GM19372 (cell line): Measurements from ENCODE around the gene NOC4L.
"Not testable (repeated sequence)": the region's sequence is repeated elsewhere in the genome, so short reads cannot be mapped to it uniquely, and the experiment has no call there.

Experiments
- ATAC-seq: cut with Tn5 transposase; IDR thresholded peaks from one replicate; pipeline ENCODE4 v1.9.1; 2021; ENCODE audit warnings: mild to moderate bottlenecking, low read depth, moderate library complexity; ENCODE audit not compliant: unreplicated experiment

NOC4L gene

GRCh38 chr12:132191715-132192553 is 47.7 kb downstream of the NOC4L start:
- no peak for ATAC-seq

GRCh38 chr12:132194056-132194455 is 49.8 kb downstream of the NOC4L start:
- ATAC-seq, result no peak

- ATAC-seq, result no peak
Observed at GRCh38 chr12:132194556-132194955, 50.3 kb downstream of the NOC4L start.

GRCh38 chr12:132195242-132195641 is 51.0 kb downstream of the NOC4L start:
- not testable (repeated sequence) for ATAC-seq

- ATAC-seq, result no peak
Observed at GRCh38 chr12:132196038-132196872, 52.0 kb downstream of the NOC4L start.

- ATAC-seq, result no peak
Observed at GRCh38 chr12:132196873-132197390, 52.7 kb downstream of the NOC4L start.

- ATAC-seq, result no peak
Observed at GRCh38 chr12:132197581-132198354, 53.5 kb downstream of the NOC4L start.

GRCh38 chr12:132199101-132199500 is 54.8 kb downstream of the NOC4L start:
- no peak for ATAC-seq

- ATAC-seq, result no peak
Observed at GRCh38 chr12:132199526-132200319, 55.5 kb downstream of the NOC4L start.

GRCh38 chr12:132200800-132201199 is 56.5 kb downstream of the NOC4L start:
- no peak for ATAC-seq

- no peak for ATAC-seq
Observed at GRCh38 chr12:132201391-132202120, 57.3 kb downstream of the NOC4L start.
